HEK293 (cell line): ENCODE results near the gene UBALD1.
A peak's percentile ranks its signal among the peaks of the same experiment; 100 is the strongest.

Experiments
- GLI2 ChIP-seq: fragments of 450-650 bp; formaldehyde crosslinking; IDR thresholded peaks from 2 replicates; pipeline ENCODE4; 2017; ENCODE audit warnings: missing biosample characterization, missing genetic modification characterization, low read depth, borderline replicate concordance
- GLIS1 ChIP-seq: fragments of 450-650 bp; formaldehyde crosslinking; IDR thresholded peaks from 2 replicates; pipeline ENCODE4 v1.5.1; 2016; ENCODE audit warnings: missing biosample characterization, missing genetic modification characterization
- HOXA7 ChIP-seq: sonication (generic); formaldehyde crosslinking; IDR thresholded peaks from 2 replicates; pipeline ENCODE4 v1.8.1; 2022; ENCODE audit warnings: missing genetic modification reagents, borderline replicate concordance
- HOXD13 ChIP-seq: sonication (generic); formaldehyde crosslinking; IDR thresholded peaks from 2 replicates; pipeline ENCODE4 v1.8.0; 2022; ENCODE audit warnings: missing genetic modification reagents, borderline replicate concordance
- MZF1 ChIP-seq: fragments of 450-650 bp; formaldehyde crosslinking; IDR thresholded peaks from 2 replicates; pipeline ENCODE4 v1.5.1; 2017; ENCODE audit warnings: missing biosample characterization, missing genetic modification characterization, borderline replicate concordance
- OSR2 ChIP-seq: fragments of 450-650 bp; formaldehyde crosslinking; IDR thresholded peaks from 2 replicates; pipeline ENCODE4 v1.5.1; 2016; ENCODE audit warnings: missing biosample characterization, missing genetic modification characterization
- SCRT2 ChIP-seq: fragments of 450-650 bp; formaldehyde crosslinking; IDR thresholded peaks from 2 replicates; pipeline ENCODE4 v1.5.1; 2016; ENCODE audit warnings: missing biosample characterization, missing genetic modification characterization
- ZBTB7A ChIP-seq: fragments of 450-650 bp; formaldehyde crosslinking; IDR thresholded peaks from 2 replicates; pipeline ENCODE4 v1.5.1; 2016; ENCODE audit warnings: low read depth, missing biosample characterization, missing genetic modification characterization
- ZNF140 ChIP-seq: fragments of 450-650 bp; formaldehyde crosslinking; IDR thresholded peaks from 2 replicates; pipeline ENCODE4 v1.5.1; 2016; ENCODE audit warnings: missing biosample characterization, missing genetic modification characterization
- ZNF2 ChIP-seq: fragments of 450-650 bp; formaldehyde crosslinking; IDR thresholded peaks from 2 replicates; pipeline ENCODE4 v1.5.1; 2016; ENCODE audit warnings: missing biosample characterization, missing genetic modification characterization
- ZNF211 ChIP-seq: fragments of 450-650 bp; formaldehyde crosslinking; IDR thresholded peaks from 2 replicates; pipeline ENCODE4 v1.5.1; 2016; ENCODE audit warnings: low read depth, missing biosample characterization, missing genetic modification characterization
- ZNF23 ChIP-seq: fragments of 450-650 bp; formaldehyde crosslinking; IDR thresholded peaks from 2 replicates; pipeline ENCODE4 v1.5.1; 2016; ENCODE audit warnings: missing biosample characterization, missing genetic modification characterization, borderline replicate concordance
- ZNF302 ChIP-seq: fragments of 450-650 bp; formaldehyde crosslinking; IDR thresholded peaks from 2 replicates; pipeline ENCODE4 v1.5.1; 2016; ENCODE audit warnings: missing biosample characterization, missing genetic modification characterization, low read depth
- ZNF350 ChIP-seq: fragments of 450-650 bp; formaldehyde crosslinking; IDR thresholded peaks from 2 replicates; pipeline ENCODE4 v1.5.0; 2017; ENCODE audit warnings: missing biosample characterization, mild to moderate bottlenecking, missing genetic modification characterization
- ZNF37A ChIP-seq: fragments of 450-650 bp; IDR thresholded peaks from 2 replicates; pipeline ENCODE4 v1.5.1; 2018; ENCODE audit warnings: missing biosample characterization, missing genetic modification characterization
- ZNF394 ChIP-seq: fragments of 450-650 bp; formaldehyde crosslinking; IDR thresholded peaks from 2 replicates; pipeline ENCODE4 v1.5.1; 2016; ENCODE audit warnings: missing biosample characterization, missing genetic modification characterization, mild to moderate bottlenecking, moderate library complexity, borderline replicate concordance
- ZNF521 ChIP-seq: fragments of 450-650 bp; formaldehyde crosslinking; IDR thresholded peaks from 2 replicates; pipeline ENCODE4 v1.5.1; 2017; ENCODE audit warnings: missing biosample characterization, mild to moderate bottlenecking, missing genetic modification characterization
- ZNF549 ChIP-seq: fragments of 450-650 bp; IDR thresholded peaks from 2 replicates; pipeline ENCODE4 v1.5.1; 2018; ENCODE audit warnings: missing biosample characterization, missing genetic modification characterization, mild to moderate bottlenecking, inconsistent platforms, moderate library complexity
- ZNF623 ChIP-seq: fragments of 450-650 bp; formaldehyde crosslinking; IDR thresholded peaks from 2 replicates; pipeline ENCODE4 v1.5.1; 2016; ENCODE audit warnings: missing biosample characterization, missing genetic modification characterization
- ZNF629 ChIP-seq: fragments of 450-650 bp; formaldehyde crosslinking; IDR thresholded peaks from 2 replicates; pipeline ENCODE4 v1.5.1; 2017; ENCODE audit warnings: missing biosample characterization, missing genetic modification characterization
- ZSCAN30 ChIP-seq: fragments of 450-650 bp; IDR thresholded peaks from 2 replicates; pipeline ENCODE4 v1.5.1; 2018; ENCODE audit warnings: missing biosample characterization, mild to moderate bottlenecking, missing genetic modification characterization, moderate library complexity
- TF ChIP-seq, protein P1 (sequence below): fragments of 450-650 bp; formaldehyde crosslinking; IDR thresholded peaks from 2 replicates; pipeline ENCODE4 v1.5.1; 2016; ENCODE audit warnings: missing biosample characterization, missing genetic modification characterization
- TF ChIP-seq, protein P2 (sequence below): fragments of 450-650 bp; formaldehyde crosslinking; IDR thresholded peaks from 2 replicates; pipeline ENCODE4 v1.5.1; 2016; ENCODE audit warnings: missing biosample characterization, missing genetic modification characterization
- TF ChIP-seq, protein P3 (sequence below): fragments of 450-650 bp; formaldehyde crosslinking; IDR thresholded peaks from 2 replicates; pipeline ENCODE4 v1.5.1; 2017; ENCODE audit warnings: missing biosample characterization, missing genetic modification characterization
- TF ChIP-seq, protein P4 (sequence below): fragments of 450-650 bp; formaldehyde crosslinking; IDR thresholded peaks from 2 replicates; pipeline ENCODE4 v1.5.1; 2017; ENCODE audit warnings: missing biosample characterization, missing genetic modification characterization
- TF ChIP-seq, protein P5 (sequence below): fragments of 450-650 bp; formaldehyde crosslinking; optimal IDR thresholded peaks from 2 replicates; pipeline ENCODE3; 2016; ENCODE audit warnings: missing biosample characterization, mild to moderate bottlenecking, missing genetic modification characterization
- TF ChIP-seq, protein P6 (sequence below): fragments of 450-650 bp; formaldehyde crosslinking; IDR thresholded peaks from 2 replicates; pipeline ENCODE4 v1.5.1; 2017; ENCODE audit warnings: missing biosample characterization, missing genetic modification characterization

Gene UBALD1

DNA sequence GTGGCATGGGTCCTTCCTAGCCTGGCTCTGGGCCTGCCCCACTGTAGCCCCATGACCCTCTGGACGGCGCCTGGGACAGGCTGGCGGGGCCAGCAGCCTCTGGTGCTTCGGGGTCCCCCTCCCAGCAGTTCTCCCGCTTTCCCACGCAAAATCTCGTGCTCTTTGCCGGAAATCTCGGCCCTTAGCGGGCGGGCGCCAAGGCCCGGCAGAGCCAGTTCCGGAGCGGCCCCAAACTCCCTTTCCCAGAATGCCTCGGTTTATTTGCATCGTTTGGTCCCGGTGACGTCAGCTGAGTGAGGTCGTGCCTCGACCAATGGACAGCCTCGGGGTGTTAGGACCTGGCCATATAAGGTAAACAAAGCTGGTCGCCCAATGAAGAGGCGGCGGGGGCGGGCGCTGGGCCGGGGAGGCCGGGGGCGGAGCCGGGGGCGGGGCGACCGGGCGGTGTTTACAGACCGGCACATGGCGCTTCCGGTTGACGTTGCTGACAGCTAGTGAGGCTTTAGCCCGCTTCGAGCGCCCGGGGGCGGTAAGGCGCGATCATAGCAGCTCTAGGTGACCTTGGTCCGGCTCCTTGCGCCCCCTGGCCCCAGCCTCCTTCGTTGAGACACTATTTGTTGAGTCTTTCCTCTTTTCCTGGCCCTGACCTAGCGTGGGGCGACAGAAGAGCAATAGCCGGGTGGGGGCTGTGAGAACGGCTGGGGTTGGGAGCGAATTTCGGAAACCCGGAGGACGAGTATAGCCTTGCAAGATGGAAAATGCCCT is 1.5 kb upstream of the UBALD1 start (continued):
- TF ChIP-seq ZNF2 = no peak
- TF ChIP-seq, protein P1, sequence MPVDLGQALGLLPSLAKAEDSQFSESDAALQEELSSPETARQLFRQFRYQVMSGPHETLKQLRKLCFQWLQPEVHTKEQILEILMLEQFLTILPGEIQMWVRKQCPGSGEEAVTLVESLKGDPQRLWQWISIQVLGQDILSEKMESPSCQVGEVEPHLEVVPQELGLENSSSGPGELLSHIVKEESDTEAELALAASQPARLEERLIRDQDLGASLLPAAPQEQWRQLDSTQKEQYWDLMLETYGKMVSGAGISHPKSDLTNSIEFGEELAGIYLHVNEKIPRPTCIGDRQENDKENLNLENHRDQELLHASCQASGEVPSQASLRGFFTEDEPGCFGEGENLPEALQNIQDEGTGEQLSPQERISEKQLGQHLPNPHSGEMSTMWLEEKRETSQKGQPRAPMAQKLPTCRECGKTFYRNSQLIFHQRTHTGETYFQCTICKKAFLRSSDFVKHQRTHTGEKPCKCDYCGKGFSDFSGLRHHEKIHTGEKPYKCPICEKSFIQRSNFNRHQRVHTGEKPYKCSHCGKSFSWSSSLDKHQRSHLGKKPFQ (tag by site-specific recombination) = no peak
- TF ChIP-seq ZSCAN30 (tag by site-specific recombination) = peak; percentile 74; the same call in 1 of the 2 replicates
- TF ChIP-seq ZNF37A = no peak
- TF ChIP-seq ZNF350 (tag by site-specific recombination) = no peak
- TF ChIP-seq, protein P2, sequence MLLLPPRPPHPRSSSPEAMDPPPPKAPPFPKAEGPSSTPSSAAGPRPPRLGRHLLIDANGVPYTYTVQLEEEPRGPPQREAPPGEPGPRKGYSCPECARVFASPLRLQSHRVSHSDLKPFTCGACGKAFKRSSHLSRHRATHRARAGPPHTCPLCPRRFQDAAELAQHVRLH (tag by site-specific recombination) = no peak
- TF ChIP-seq ZNF140 (tag by site-specific recombination) = no peak
- TF ChIP-seq SCRT2 (tag by site-specific recombination) = no peak
- peak; percentile 86 for TF ChIP-seq ZNF629
- no peak for TF ChIP-seq MZF1 (tag by site-specific recombination)
- TF ChIP-seq ZNF394 (tag by site-specific recombination) = no peak
- no peak for TF ChIP-seq HOXD13 (CRISPR knock-in tag)
- TF ChIP-seq ZNF302 (tag by site-specific recombination) = no peak
- no peak for TF ChIP-seq ZNF549 (tag by site-specific recombination)
- TF ChIP-seq, protein P3, sequence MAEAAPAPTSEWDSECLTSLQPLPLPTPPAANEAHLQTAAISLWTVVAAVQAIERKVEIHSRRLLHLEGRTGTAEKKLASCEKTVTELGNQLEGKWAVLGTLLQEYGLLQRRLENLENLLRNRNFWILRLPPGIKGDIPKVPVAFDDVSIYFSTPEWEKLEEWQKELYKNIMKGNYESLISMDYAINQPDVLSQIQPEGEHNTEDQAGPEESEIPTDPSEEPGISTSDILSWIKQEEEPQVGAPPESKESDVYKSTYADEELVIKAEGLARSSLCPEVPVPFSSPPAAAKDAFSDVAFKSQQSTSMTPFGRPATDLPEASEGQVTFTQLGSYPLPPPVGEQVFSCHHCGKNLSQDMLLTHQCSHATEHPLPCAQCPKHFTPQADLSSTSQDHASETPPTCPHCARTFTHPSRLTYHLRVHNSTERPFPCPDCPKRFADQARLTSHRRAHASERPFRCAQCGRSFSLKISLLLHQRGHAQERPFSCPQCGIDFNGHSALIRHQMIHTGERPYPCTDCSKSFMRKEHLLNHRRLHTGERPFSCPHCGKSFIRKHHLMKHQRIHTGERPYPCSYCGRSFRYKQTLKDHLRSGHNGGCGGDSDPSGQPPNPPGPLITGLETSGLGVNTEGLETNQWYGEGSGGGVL (tag by site-specific recombination) = peak; percentile 13; the same call in 1 of the 2 replicates
- no peak for TF ChIP-seq OSR2 (tag by site-specific recombination)
- no peak; the same call in 1 of the 2 replicates for TF ChIP-seq ZBTB7A (tag by site-specific recombination)
- TF ChIP-seq, protein P4, sequence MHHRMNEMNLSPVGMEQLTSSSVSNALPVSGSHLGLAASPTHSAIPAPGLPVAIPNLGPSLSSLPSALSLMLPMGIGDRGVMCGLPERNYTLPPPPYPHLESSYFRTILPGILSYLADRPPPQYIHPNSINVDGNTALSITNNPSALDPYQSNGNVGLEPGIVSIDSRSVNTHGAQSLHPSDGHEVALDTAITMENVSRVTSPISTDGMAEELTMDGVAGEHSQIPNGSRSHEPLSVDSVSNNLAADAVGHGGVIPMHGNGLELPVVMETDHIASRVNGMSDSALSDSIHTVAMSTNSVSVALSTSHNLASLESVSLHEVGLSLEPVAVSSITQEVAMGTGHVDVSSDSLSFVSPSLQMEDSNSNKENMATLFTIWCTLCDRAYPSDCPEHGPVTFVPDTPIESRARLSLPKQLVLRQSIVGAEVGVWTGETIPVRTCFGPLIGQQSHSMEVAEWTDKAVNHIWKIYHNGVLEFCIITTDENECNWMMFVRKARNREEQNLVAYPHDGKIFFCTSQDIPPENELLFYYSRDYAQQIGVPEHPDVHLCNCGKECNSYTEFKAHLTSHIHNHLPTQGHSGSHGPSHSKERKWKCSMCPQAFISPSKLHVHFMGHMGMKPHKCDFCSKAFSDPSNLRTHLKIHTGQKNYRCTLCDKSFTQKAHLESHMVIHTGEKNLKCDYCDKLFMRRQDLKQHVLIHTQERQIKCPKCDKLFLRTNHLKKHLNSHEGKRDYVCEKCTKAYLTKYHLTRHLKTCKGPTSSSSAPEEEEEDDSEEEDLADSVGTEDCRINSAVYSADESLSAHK = no peak
- TF ChIP-seq ZNF23 (tag by site-specific recombination) = no peak
- TF ChIP-seq, protein P5, sequence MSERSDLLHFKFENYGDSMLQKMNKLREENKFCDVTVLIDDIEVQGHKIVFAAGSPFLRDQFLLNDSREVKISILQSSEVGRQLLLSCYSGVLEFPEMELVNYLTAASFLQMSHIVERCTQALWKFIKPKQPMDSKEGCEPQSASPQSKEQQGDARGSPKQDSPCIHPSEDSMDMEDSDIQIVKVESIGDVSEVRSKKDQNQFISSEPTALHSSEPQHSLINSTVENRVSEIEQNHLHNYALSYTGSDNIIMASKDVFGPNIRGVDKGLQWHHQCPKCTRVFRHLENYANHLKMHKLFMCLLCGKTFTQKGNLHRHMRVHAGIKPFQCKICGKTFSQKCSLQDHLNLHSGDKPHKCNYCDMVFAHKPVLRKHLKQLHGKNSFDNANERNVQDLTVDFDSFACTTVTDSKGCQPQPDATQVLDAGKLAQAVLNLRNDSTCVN = peak; percentile 42
- TF ChIP-seq HOXA7 (CRISPR knock-in tag) = no peak
- TF ChIP-seq ZNF211 (tag by site-specific recombination) = no peak
- 0 out of 2 replicates have a peak, but pooled peaks have one; percentile 6 for TF ChIP-seq ZNF623 (tag by site-specific recombination)
- peak; percentile 47; the same call in 1 of the 2 replicates for TF ChIP-seq GLIS1 (tag by site-specific recombination)
- TF ChIP-seq, protein P6, sequence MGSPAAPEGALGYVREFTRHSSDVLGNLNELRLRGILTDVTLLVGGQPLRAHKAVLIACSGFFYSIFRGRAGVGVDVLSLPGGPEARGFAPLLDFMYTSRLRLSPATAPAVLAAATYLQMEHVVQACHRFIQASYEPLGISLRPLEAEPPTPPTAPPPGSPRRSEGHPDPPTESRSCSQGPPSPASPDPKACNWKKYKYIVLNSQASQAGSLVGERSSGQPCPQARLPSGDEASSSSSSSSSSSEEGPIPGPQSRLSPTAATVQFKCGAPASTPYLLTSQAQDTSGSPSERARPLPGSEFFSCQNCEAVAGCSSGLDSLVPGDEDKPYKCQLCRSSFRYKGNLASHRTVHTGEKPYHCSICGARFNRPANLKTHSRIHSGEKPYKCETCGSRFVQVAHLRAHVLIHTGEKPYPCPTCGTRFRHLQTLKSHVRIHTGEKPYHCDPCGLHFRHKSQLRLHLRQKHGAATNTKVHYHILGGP = no peak
- TF ChIP-seq GLI2 (tag by site-specific recombination) = no peak
- TF ChIP-seq ZNF521 (tag by site-specific recombination) = no peak
